ENCODE results near the gene PIGV. TPM values are rescaled to one million over a fixed set of nuclear protein-coding genes. Genes with fewer than 3 reads are reported as not detected.
A peak's percentile ranks its signal among the peaks of the same experiment; 100 is the strongest.

PIGV gene
- total RNA-seq, 1 experiment from 2014 or later, result 7.5 TPM

GRCh38 chr1:26785611-26786436, 1.9 kb upstream of the PIGV start:
- no peak for TF ChIP-seq CTCF (conservative IDR thresholded peaks at IDR 0.05)
- no CpG with 5 or more reads among the region's 5 CpGs for WGBS (ENCODE audit: extremely low coverage, insufficient read length, low lambda C conversion rate)
- H3K9me3 ChIP-seq (ENCODE audit: control insufficient read depth, low read depth, low read length), result no peaks in the 10 kb centered on the region

More at GRCh38 chr1:26785611-26786436, 1.9 kb upstream of the PIGV start:
- H2AK5ac ChIP-seq (ENCODE audit: insufficient read length, low read length), result no peak overlapping the region
- Mint-ChIP-seq H3K4me1 (peaks cover 52 to 59% of the 10 kb centered on the region in 2 experiments), H3K27ac (peak overlapping the region; percentile 91 to 99 (median 98); a peak in 6 of 7 replicates), H3K4me3 (peak overlapping the region in 1 of 2 experiments; percentile 28; a peak in 3 of 5 replicates), H3K9me3 (no peaks in the 10 kb centered on the region), H3K27me3 (ENCODE audit: low read depth) (no peaks in the 10 kb centered on the region; the same call in 1 of the 2 replicates), H3K36me3 (ENCODE audit: insufficient read depth in 1 of 3, low read depth in 3 of 3) (peaks cover 3 to 23% (median 17%) of the 10 kb centered on the region in 3 experiments; a peak in 6 of 7 replicates)
- H3K56ac ChIP-seq (ENCODE audit: insufficient read length, low read depth, low read length), result no peak overlapping the region
- H3K4ac ChIP-seq (ENCODE audit: low read depth, low read length), result no peak overlapping the region
- H2BK120ac ChIP-seq (ENCODE audit: low read depth, low read length, poor library complexity, severe bottlenecking), result no peak overlapping the region
- H3K4me2 ChIP-seq (ENCODE audit: insufficient read depth, insufficient read length, low read length), result no peak overlapping the region
- no peaks in the 10 kb centered on the region for H3K27me3 ChIP-seq (ENCODE audit: insufficient read depth, low read length)
- H2BK20ac ChIP-seq (ENCODE audit: low read depth, low read length, poor library complexity, severe bottlenecking), result no peak overlapping the region
- no peak overlapping the region for H4K91ac ChIP-seq (ENCODE audit: insufficient read length, low read depth, low read length)
- no peak overlapping the region for H2BK5ac ChIP-seq (ENCODE audit: insufficient read length, low read length)
- no peak overlapping the region for H2BK12ac ChIP-seq (ENCODE audit: insufficient read length, low read depth, low read length)
- H4K5ac ChIP-seq (ENCODE audit: insufficient read length, low read depth, low read length), result no peak overlapping the region
- H2AFZ ChIP-seq (ENCODE audit: low read length), result no peak overlapping the region
- H3T11ph ChIP-seq (ENCODE audit: low read length), result no peak overlapping the region
- no peak for DNase-seq
- H2BK15ac ChIP-seq (ENCODE audit: low read depth, low read length), result no peak overlapping the region
- no peak overlapping the region for H3K9ac ChIP-seq (ENCODE audit: extremely low read depth, insufficient read length, low read length)
- H3K18ac ChIP-seq (ENCODE audit: insufficient read length, low read depth, low read length), result no peak overlapping the region
- H3K14ac ChIP-seq (ENCODE audit: insufficient read depth, low read length), result no peak overlapping the region
- H3K79me2 ChIP-seq (ENCODE audit: insufficient read depth, low read length), result no peaks in the 10 kb centered on the region; the same call in 1 of the 2 replicates
- H3K4me1 ChIP-seq (ENCODE audit: insufficient read depth, low read length), result peaks cover 5% of the 10 kb centered on the region; the same call in 1 of the 2 replicates
- H3K27ac ChIP-seq (ENCODE audit: insufficient read length, low read depth, low read length), result no peak overlapping the region
- H4K8ac ChIP-seq (replicated peaks; ENCODE audit: insufficient read length, low read depth, low read length), result no peak overlapping the region
- H4K20me1 ChIP-seq (ENCODE audit: control insufficient read depth, insufficient read depth, insufficient read length), result no peaks in the 10 kb centered on the region
- peaks cover 10% of the 10 kb centered on the region for H3K23me2 ChIP-seq (ENCODE audit: insufficient read length, low read depth, low read length, poor library complexity, severe bottlenecking)
- no peak overlapping the region for H3K23ac ChIP-seq (ENCODE audit: insufficient read length, low read depth, low read length)
- H3K79me1 ChIP-seq (ENCODE audit: insufficient read depth, low read depth, low read length, poor library complexity, severe bottlenecking), result no peaks in the 10 kb centered on the region
